ENCODE data around the gene PRDM5.

GRCh38 chr4:120658772-120659171 is 263.8 kb downstream of the PRDM5 start:
- no peak for TF ChIP-seq CTCF (conservative IDR thresholded peaks at IDR 0.05)
- TF ChIP-seq EZH2 (IDR thresholded peaks at IDR 0.05; ENCODE audit: low read depth) = no peak
